ENCODE results near the gene HINFP.

- TF ChIP-seq CTCF (IDR thresholded peaks at IDR 0.05) (peak; percentile 91 to 93 (median 92)), POLR2A (IDR thresholded peaks at IDR 0.05) (peak in 1 of 2 donors; percentile 67)
These were observed 47.3 kb downstream of the HINFP start, which contains the start of gene NLRX1 for GRCh38 chr11:119168471-119169281.

All from tibial nerve (tissue), 3 donors.